Dermis blood vessel endothelial cell (primary cell): ENCODE data around the gene SRL. TPM values are rescaled to one million over a fixed set of nuclear protein-coding genes. Genes with fewer than 3 reads are reported as not detected.

Experiments
- DNase-seq: peaks from one replicate; pipeline ENCODE4 v3.0.0; 2010
- total RNA-seq: library from RNA; depleted of rRNA; stranded (reverse); fragments of >200 nt; gene quantifications from 2 replicates; pipeline ENCODE4 v1.2.3, GENCODE V29; 2014

The SRL gene
- total RNA-seq, result 0.37 and 0.51 TPM in 2 replicates

GRCh38 chr16:4241928-4242283 lies at the start of gene SRL:
Gene SRL, minus strand, starts transcription at chr16:4242080. Its CDS starts 13 bp downstream, at chr16:4242067.
- DNase-seq, result no peak

- DNase-seq, result no peak
These were observed 48.5 kb upstream of the SRL start for GRCh38 chr16:4290236-4290830.

GRCh38 chr16:4288148-4288921 lies 46.5 kb upstream of the SRL start:
- DNase-seq, result peak; percentile 73

- DNase-seq, result no peak
These were observed 43.3 kb upstream of the SRL start for GRCh38 chr16:4285167-4285566.

GRCh38 chr16:4283939-4284338 lies 42.1 kb upstream of the SRL start:
- no peak for DNase-seq

- no peak for DNase-seq
These were observed 41.6 kb upstream of the SRL start for GRCh38 chr16:4283441-4283840.

GRCh38 chr16:4280625-4281024 lies 38.7 kb upstream of the SRL start:
- no peak for DNase-seq

GRCh38 chr16:4277987-4278513 lies 36.2 kb upstream of the SRL start:
- no peak for DNase-seq

- DNase-seq, result no peak
These were observed 34.0 kb upstream of the SRL start for GRCh38 chr16:4275861-4276260.

- peak; percentile 78 for DNase-seq
These were observed 32.0 kb upstream of the SRL start for GRCh38 chr16:4273858-4274311.

GRCh38 chr16:4272114-4272956 lies 30.5 kb upstream of the SRL start:
- peak; percentile 45 for DNase-seq

GRCh38 chr16:4271176-4272113 lies 29.6 kb upstream of the SRL start:
- peak; percentile 95 for DNase-seq

- DNase-seq, result no peak
These were observed 28.7 kb upstream of the SRL start for GRCh38 chr16:4270595-4270994.

GRCh38 chr16:4270091-4270490 lies 28.2 kb upstream of the SRL start:
- DNase-seq, result no peak

- peak; percentile 25 for DNase-seq
These were observed 24.5 kb upstream of the SRL start for GRCh38 chr16:4266372-4266771.

GRCh38 chr16:4265676-4266075 lies 23.8 kb upstream of the SRL start:
- DNase-seq, result no peak

GRCh38 chr16:4264546-4264945 lies 22.7 kb upstream of the SRL start:
- DNase-seq, result no peak

- peak; percentile 37 for DNase-seq
These were observed 21.9 kb upstream of the SRL start for GRCh38 chr16:4263504-4264436.

- DNase-seq, result no peak
These were observed 20.5 kb upstream of the SRL start for GRCh38 chr16:4262303-4262835.

GRCh38 chr16:4261557-4262172 lies 19.8 kb upstream of the SRL start:
- DNase-seq, result peak; percentile 61
